ENCODE results near the gene SIDT1. TPM values are rescaled to one million over a fixed set of nuclear protein-coding genes. Genes with fewer than 3 reads are reported as not detected.

Gene SIDT1
- total and polyA plus RNA-seq, 2 donors (not counting 1 experiment from before 2014, with no cell fraction given), result 0.01 TPM; not detected in 1

DNA sequence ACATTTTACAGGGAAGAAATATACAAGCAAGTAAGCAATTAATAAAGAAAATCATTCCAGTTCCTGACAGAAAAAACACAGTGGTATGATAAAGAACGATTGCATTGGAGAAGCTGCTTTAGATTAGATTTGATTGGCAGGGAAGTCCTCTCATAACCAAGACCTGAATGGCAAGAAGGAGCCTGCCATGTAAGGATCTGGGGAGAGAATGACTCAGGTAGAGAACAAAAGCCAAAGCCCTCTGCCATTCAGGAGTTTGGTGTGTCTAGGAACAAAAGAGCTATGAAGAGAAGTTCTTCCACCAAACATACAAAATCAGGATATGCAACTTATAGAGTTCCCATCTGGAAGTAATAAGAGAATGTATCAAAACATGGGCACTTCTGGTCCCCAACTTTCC lies 57.6 kb downstream of the SIDT1 start:
- Histone ChIP-seq H3K36me3 (ENCODE audit: control insufficient read depth, insufficient read depth, low read length) (no peaks in the 10 kb centered on the region), H3K9me3 (ENCODE audit: control insufficient read depth, insufficient read depth, low read depth, low read length) (no peaks in the 10 kb centered on the region), H3K4me2 (ENCODE audit: extremely low read depth, insufficient read depth, low read length) (no peak overlapping the region), H3K27me3 (ENCODE audit: control insufficient read depth, insufficient read depth, low read length) (no peaks in the 10 kb centered on the region), H3K79me2 (ENCODE audit: control insufficient read depth, insufficient read depth, low read length) (no peaks in the 10 kb centered on the region), H3K27ac (ENCODE audit: insufficient read depth, low read length) (no peak overlapping the region), H3K4me3 (replicated peaks in 1 of 4; ENCODE audit: control extremely low read depth in 1 of 4, insufficient read depth in 1 of 4, low read depth in 3 of 4, low read length in 4 of 4) (no peak overlapping the region), H2AFZ (ENCODE audit: low read length) (no peak overlapping the region), H3K9ac (ENCODE audit: insufficient read depth, low read length) (no peak overlapping the region), H3K4me1 (ENCODE audit: control insufficient read depth, extremely low read depth, insufficient read depth, low read length) (no peaks in the 10 kb centered on the region), H4K20me1 (ENCODE audit: control insufficient read depth, extremely low read depth, insufficient read depth, low read length) (no peaks in the 10 kb centered on the region)
- no peak for DNase-seq (ENCODE audit: low read depth in 2 of 2)
- no peak for TF ChIP-seq EZH2 (IDR thresholded peaks at IDR 0.05; ENCODE audit: low read length, missing control alignments)
- TF ChIP-seq, protein P1, sequence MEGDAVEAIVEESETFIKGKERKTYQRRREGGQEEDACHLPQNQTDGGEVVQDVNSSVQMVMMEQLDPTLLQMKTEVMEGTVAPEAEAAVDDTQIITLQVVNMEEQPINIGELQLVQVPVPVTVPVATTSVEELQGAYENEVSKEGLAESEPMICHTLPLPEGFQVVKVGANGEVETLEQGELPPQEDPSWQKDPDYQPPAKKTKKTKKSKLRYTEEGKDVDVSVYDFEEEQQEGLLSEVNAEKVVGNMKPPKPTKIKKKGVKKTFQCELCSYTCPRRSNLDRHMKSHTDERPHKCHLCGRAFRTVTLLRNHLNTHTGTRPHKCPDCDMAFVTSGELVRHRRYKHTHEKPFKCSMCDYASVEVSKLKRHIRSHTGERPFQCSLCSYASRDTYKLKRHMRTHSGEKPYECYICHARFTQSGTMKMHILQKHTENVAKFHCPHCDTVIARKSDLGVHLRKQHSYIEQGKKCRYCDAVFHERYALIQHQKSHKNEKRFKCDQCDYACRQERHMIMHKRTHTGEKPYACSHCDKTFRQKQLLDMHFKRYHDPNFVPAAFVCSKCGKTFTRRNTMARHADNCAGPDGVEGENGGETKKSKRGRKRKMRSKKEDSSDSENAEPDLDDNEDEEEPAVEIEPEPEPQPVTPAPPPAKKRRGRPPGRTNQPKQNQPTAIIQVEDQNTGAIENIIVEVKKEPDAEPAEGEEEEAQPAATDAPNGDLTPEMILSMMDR (conservative IDR thresholded peaks at IDR 0.05 in 1 of 2, IDR thresholded peaks at IDR 0.05 in 1 of 2; ENCODE audit: low read depth in 1 of 2, low read length in 2 of 2), result no peak

DNA sequence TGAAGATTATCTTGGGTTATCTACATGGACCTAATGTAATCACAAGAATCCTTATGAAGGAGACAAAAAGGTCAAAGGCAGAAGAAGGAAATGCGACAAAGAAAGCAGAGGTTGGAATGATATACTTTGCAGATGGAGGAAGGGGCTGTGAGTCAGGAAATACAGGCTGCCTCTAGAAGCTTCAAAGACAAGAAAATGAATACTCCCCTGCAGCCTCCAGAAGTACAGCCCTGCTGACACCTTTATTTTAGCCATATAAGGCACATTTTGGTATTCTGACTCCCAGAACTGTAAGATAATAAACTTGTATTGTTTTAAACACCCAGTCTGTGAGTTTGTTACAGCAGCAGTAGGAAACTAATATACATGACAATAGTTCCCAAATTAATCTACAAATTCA lies 58.6 kb downstream of the SIDT1 start:
- H3K79me2 ChIP-seq (ENCODE audit: control insufficient read depth, insufficient read depth, low read length), result no peaks in the 10 kb centered on the region
- no peak overlapping the region for H3K27ac ChIP-seq (ENCODE audit: insufficient read depth, low read length)
- H3K4me2 ChIP-seq (ENCODE audit: extremely low read depth, insufficient read depth, low read length), result no peak overlapping the region
- no peaks in the 10 kb centered on the region for H3K27me3 ChIP-seq (ENCODE audit: control insufficient read depth, insufficient read depth, low read length)
- H4K20me1 ChIP-seq (ENCODE audit: control insufficient read depth, extremely low read depth, insufficient read depth, low read length), result no peaks in the 10 kb centered on the region
- no peaks in the 10 kb centered on the region for H3K4me1 ChIP-seq (ENCODE audit: control insufficient read depth, extremely low read depth, insufficient read depth, low read length)
- no peaks in the 10 kb centered on the region for H3K9me3 ChIP-seq (ENCODE audit: control insufficient read depth, insufficient read depth, low read depth, low read length)
- TF ChIP-seq, protein P1 (conservative IDR thresholded peaks at IDR 0.05 in 1 of 2, IDR thresholded peaks at IDR 0.05 in 1 of 2; ENCODE audit: low read depth in 1 of 2, low read length in 2 of 2), result no peak
- no peak for TF ChIP-seq EZH2 (IDR thresholded peaks at IDR 0.05; ENCODE audit: low read length, missing control alignments)
- no peaks in the 10 kb centered on the region for H3K36me3 ChIP-seq (ENCODE audit: control insufficient read depth, insufficient read depth, low read length)
- H2AFZ ChIP-seq (ENCODE audit: low read length), result no peak overlapping the region
- H3K4me3 ChIP-seq (replicated peaks in 1 of 4; ENCODE audit: control extremely low read depth in 1 of 4, insufficient read depth in 1 of 4, low read depth in 3 of 4, low read length in 4 of 4), result no peak overlapping the region
- DNase-seq (ENCODE audit: low read depth in 2 of 2), result no peak
- no peak overlapping the region for H3K9ac ChIP-seq (ENCODE audit: insufficient read depth, low read length)

- Histone ChIP-seq H3K4me2 (ENCODE audit: extremely low read depth, insufficient read depth, low read length) (no peak overlapping the region), H3K4me3 (replicated peaks in 1 of 4; ENCODE audit: control extremely low read depth in 1 of 4, insufficient read depth in 1 of 4, low read depth in 3 of 4, low read length in 4 of 4) (no peak overlapping the region), H2AFZ (ENCODE audit: low read length) (no peak overlapping the region), H3K79me2 (ENCODE audit: control insufficient read depth, insufficient read depth, low read length) (no peaks in the 10 kb centered on the region), H3K4me1 (ENCODE audit: control insufficient read depth, extremely low read depth, insufficient read depth, low read length) (no peaks in the 10 kb centered on the region), H3K36me3 (ENCODE audit: control insufficient read depth, insufficient read depth, low read length) (no peaks in the 10 kb centered on the region), H3K27ac (ENCODE audit: insufficient read depth, low read length) (no peak overlapping the region), H3K9me3 (ENCODE audit: control insufficient read depth, insufficient read depth, low read depth, low read length) (no peaks in the 10 kb centered on the region), H3K9ac (ENCODE audit: insufficient read depth, low read length) (no peak overlapping the region), H4K20me1 (ENCODE audit: control insufficient read depth, extremely low read depth, insufficient read depth, low read length) (no peaks in the 10 kb centered on the region), H3K27me3 (ENCODE audit: control insufficient read depth, insufficient read depth, low read length) (no peaks in the 10 kb centered on the region)
- DNase-seq (ENCODE audit: low read depth in 2 of 2), result no peak
- no peak for TF ChIP-seq EZH2 (IDR thresholded peaks at IDR 0.05; ENCODE audit: low read length, missing control alignments)
- TF ChIP-seq, protein P1 (conservative IDR thresholded peaks at IDR 0.05 in 1 of 2, IDR thresholded peaks at IDR 0.05 in 1 of 2; ENCODE audit: low read depth in 1 of 2, low read length in 2 of 2), result no peak
Measured at GRCh38 chr3:113594066-113594465, 61.7 kb downstream of the SIDT1 start.

All from fibroblast of lung (primary cell).